ENCODE measurements around the gene SOS2.

Gene SOS2

DNA sequence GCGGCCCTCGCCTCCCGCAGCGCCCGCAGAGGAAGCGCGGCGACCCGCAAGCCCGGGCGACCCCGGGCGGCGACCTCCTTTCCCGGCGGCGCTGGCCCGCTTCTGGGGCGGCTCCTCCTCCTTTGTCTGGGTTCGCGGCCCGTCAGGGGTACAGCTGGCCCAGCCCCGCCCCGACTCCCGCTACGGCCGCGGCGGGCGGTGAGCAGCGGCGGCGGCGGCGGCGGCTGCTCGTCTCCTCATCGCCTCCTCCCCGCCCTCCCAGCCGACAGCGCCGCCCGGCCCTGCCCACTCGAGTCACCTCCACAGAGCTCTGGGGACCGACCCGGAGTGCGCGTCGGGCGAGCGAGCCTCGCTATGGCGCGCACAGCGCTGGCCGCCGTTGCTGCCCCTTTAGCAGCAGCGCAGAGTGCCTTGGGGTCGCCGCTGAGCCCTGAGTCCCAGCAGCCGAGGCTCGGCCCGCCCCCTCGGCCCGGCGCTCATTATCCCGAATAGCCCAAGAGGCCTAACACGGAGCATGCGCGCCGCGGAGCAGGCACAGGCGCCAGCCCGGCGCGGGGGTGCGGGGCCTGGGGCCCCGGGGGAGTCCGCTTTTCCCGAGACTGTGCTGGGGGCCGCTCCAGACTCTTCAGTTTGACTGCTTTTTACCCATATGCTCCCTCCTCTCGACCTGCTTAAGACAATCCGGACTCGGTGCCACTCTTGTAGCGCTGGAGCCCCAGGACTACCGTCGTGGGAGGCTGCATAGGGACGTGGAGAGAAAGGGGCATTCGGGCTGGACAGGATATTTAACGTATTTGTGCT, at the start of gene SOS2:
Gene SOS2 (minus strand): TSS at position 104 of the 801 bp plus-strand sequence. CDS start 295 bp downstream, outside the sequence.
- peak; percentile 87 for DNase-seq (ENCODE audit: low read depth)

GRCh38 chr14:50272498-50272897, 41.1 kb upstream of the SOS2 start:
- no peak for DNase-seq (ENCODE audit: low read depth)

GRCh38 chr14:50270932-50271331, 39.6 kb upstream of the SOS2 start:
- no peak for DNase-seq (ENCODE audit: low read depth)

DNA sequence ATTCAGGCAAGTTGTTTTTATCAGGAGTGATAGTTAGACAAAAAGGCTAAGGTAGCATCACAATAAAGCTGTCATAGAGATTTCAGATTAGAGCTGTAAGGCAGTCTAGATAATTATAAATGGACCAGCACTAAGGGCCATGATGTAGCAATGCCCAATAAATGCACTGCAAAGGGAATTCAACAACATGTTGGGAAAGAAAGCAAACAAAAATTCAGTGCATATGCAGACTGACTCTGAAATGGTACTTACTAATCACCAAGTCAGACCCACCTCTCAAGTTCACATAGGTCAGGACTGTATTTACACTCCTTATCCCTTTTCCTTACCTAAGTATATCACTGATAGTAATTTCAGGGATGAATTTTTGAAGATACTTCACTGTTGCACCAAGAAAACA, 33.7 kb upstream of the SOS2 start:
- no peak for DNase-seq (ENCODE audit: low read depth)

GRCh38 chr14:50263321-50263720, 31.9 kb upstream of the SOS2 start:
- DNase-seq (ENCODE audit: low read depth), result no peak

DNA sequence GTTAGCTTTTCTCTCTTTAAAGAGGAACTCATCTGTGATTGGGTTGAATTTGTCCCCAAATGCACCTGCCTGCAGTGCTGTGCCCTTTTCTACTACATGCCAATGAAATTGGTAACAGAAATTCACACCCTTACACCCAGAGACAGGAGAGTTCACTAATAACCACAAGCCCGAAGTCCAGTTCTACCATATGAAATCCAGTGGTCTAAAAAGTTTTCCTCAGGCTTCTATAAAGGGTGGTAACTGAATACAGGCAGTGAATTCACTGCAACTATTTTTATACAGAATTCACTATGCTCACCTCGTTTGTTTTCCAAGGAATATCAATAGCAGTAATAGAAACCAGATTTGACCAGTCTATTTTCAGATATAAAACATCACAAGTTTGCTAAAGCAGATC, 31.5 kb upstream of the SOS2 start:
- no peak for DNase-seq (ENCODE audit: low read depth)

GRCh38 chr14:50260511-50260910, 29.1 kb upstream of the SOS2 start:
- peak; percentile 54 for DNase-seq (ENCODE audit: low read depth)

GRCh38 chr14:50260072-50260471, 28.7 kb upstream of the SOS2 start:
- no peak for DNase-seq (ENCODE audit: low read depth)

GRCh38 chr14:50257732-50258131, 26.4 kb upstream of the SOS2 start:
- no peak for DNase-seq (ENCODE audit: low read depth)

- no peak for DNase-seq (ENCODE audit: low read depth)
Observed at GRCh38 chr14:50254248-50254647, 22.9 kb upstream of the SOS2 start.

DNA sequence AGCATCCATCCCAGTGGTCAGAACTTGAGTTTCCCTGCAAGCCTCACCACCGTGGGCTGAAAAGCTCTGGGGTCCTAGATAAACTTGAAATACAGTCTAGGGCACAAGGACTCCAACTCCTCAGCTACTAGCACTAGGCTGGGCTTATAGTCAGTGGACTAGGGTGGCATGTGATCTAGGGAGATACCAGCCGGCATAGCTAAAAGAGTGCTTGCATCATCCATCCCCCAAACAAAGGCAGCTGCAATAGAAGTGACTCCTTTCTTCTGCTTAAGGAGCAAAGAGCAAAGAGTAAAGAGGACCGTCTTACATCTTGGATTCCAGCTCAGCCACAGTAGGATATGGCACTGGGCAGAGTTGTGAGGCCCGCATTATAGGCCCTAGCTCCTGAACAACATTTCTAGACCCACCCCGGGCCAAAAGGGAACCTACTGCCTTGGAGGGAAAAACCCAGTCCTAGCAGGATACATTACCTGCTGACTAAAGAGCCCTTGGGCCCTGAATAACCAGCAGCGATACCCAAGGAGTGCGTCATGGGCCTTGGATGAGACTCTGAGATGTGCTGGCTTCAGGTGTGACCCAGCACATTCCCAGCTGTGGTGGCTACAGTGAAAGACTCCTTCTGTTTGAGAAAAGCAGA, 17.9 kb upstream of the SOS2 start:
- no peak for DNase-seq (ENCODE audit: low read depth)

- no peak for DNase-seq (ENCODE audit: low read depth)
Observed at GRCh38 chr14:50247245-50247644, 15.9 kb upstream of the SOS2 start.

GRCh38 chr14:50242566-50243310, 11.4 kb upstream of the SOS2 start:
- peak; percentile 28 for DNase-seq (ENCODE audit: low read depth)

DNA sequence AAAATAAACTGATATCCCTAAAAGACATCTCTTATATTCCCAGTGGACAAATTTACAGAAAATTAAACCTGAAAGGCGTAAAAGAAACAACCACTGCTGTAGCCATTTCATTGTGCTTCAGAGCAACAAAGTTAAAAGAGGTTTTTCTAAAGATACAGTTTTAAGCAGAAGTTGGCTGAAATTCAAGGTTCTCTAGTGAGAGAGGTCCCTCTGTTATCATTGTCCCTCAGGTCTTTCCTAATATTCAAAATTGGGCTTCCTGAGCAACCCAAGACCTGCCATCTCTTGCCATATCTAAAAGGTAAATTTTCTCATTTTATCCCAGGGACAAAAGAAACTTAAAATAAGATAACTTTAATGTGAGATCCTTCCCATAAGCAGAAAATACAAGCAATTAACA, 10.7 kb upstream of the SOS2 start:
- no peak for DNase-seq (ENCODE audit: low read depth)

DNA sequence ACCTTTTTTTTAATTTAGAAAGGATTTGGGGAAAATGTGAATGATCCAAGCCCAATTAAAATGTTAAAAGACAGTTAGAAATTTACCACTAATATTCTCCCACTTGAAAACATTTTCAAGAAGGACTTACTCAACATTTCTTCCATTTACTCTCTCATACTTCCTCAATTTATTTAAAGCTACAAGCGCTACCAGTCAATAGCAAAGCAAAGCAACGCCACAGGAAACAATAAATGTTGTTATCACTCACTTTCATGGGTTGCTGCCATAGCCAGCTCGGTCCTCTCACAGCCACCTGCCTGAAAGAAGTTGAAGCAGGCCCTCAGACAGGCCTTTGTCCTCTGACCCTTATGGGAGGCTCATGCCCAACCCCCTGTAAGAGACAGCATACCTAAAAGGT, 6.0 kb upstream of the SOS2 start:
- DNase-seq (ENCODE audit: low read depth), result no peak

GRCh38 chr14:50233951-50234250, 2.5 kb upstream of the SOS2 start:
- DNase-seq (ENCODE audit: low read depth), result peak; percentile 25

DNA sequence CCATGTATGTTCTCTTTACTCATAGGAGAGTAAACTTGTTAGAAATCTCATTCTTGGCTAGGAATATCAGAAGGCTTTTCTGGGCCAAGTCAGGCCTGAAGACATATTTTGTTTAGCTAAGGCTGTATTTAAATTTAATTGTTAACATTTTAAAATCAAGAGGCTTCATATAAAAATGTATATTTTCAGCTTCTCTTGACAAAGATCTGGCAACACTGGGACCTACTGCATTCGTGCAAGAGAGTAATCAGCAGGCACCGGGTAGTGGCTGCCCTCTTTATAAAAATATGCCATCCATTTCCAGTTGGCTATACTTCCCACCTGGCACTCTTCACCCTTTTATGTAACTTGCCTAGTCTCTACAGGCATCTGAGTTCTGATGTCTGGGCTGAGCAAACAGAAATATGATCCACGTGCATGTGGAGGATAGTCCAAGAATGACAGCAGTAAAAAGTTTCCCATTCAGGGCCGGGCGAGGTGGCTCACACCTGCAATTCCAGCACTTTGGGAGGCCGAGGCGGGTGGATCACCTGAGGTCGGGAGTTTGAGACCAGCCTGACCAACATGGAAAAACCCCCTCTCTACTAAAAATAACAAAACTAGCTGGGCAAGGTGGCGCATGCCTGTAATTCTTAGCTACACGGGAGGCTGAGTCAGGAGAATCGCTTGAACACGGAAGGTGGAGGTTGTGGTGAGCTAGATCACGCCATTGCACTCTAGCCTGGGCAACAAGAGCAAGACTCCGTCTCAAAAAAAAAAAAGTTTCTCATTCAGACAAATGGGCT, 2.0 kb upstream of the SOS2 start:
- no peak for DNase-seq (ENCODE audit: low read depth)

GRCh38 chr14:50232276-50232642, 881 bp upstream of the SOS2 start:
- DNase-seq (ENCODE audit: low read depth), result no peak

- peak; percentile 71 for DNase-seq (ENCODE audit: low read depth)
Observed at GRCh38 chr14:50230701-50231474, 490 bp downstream of the SOS2 start.

DNA sequence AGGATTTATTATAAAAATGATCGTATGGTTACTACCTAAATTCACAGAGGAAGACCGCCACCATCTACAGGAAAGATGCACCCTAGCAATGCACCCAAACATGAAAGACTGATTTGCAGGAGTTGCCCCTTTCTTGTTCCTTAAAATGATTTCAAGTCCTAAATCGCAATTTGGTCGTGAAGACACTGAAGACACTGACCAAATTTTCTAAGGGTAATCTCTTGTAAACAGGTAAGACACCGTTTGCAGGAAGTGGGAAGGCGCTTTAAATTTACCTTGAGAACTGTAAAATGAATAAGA, 1.0 kb downstream of the SOS2 start:
- no peak for DNase-seq (ENCODE audit: low read depth)

GRCh38 chr14:50229681-50230080, 1.7 kb downstream of the SOS2 start:
- DNase-seq (ENCODE audit: low read depth), result no peak

DNA sequence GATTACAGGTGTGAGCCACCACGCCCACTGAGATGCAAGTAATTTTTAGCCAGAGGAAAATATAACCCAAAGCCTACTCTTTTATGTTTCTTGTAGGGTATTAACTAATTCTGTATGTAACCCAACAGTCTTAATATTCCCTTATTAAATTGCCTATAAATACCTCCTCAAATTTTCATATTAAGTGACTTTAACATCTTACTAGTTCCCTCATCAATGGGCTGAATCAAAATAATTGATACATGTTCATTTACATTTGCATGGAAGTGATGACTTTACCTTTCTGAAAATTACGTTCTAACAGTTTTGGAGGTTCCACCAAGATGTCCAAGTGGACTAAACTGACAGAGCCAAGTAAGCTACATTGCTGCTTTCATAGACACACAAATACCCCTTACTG, 3.1 kb downstream of the SOS2 start:
- DNase-seq (ENCODE audit: low read depth), result no peak

Data from iris pigment epithelial cell (primary cell).